SU-DHL-6 (cell line): ENCODE measurements around the gene PICALM.

Experiments used
- CTCF ChIP-seq: fragments of 200-600 bp; sonication (generic); IDR thresholded peaks from one replicate; pipeline ENCODE4 v1.5.1; 2017; ENCODE audit warnings: antibody characterized with exemption, mild to moderate bottlenecking, low read length, moderate library complexity; ENCODE audit not compliant: insufficient read depth, poor library complexity, severe bottlenecking
- EZH2phosphoT487 ChIP-seq: fragments of 200-600 bp; sonication (generic), shearing (Covaris generic); conservative IDR thresholded peaks from 2 replicates; pipeline ENCODE4 v1.6.1; 2018; ENCODE audit warnings: mild to moderate bottlenecking, antibody characterized with exemption, low read length, moderate library complexity, mixed read lengths

- TF ChIP-seq CTCF (no peak), EZH2phosphoT487 (no peak)
Measured at GRCh38 chr11:85961130-85961529, 107.8 kb downstream of the PICALM start.
